22Rv1 (cell line): Measurements from ENCODE around the gene FLAD1.

Experiments used
- CTCF ChIP-seq: fragments of 450-650 bp; IDR thresholded peaks from 2 replicates; pipeline ENCODE4 v1.5.1; 2017; ENCODE audit warnings: mild to moderate bottlenecking
- ZFX ChIP-seq: fragments of 450-650 bp; IDR thresholded peaks from 2 replicates; pipeline ENCODE4 v1.6.1; 2017; ENCODE audit warnings: antibody characterized with exemption, borderline replicate concordance

DNA sequence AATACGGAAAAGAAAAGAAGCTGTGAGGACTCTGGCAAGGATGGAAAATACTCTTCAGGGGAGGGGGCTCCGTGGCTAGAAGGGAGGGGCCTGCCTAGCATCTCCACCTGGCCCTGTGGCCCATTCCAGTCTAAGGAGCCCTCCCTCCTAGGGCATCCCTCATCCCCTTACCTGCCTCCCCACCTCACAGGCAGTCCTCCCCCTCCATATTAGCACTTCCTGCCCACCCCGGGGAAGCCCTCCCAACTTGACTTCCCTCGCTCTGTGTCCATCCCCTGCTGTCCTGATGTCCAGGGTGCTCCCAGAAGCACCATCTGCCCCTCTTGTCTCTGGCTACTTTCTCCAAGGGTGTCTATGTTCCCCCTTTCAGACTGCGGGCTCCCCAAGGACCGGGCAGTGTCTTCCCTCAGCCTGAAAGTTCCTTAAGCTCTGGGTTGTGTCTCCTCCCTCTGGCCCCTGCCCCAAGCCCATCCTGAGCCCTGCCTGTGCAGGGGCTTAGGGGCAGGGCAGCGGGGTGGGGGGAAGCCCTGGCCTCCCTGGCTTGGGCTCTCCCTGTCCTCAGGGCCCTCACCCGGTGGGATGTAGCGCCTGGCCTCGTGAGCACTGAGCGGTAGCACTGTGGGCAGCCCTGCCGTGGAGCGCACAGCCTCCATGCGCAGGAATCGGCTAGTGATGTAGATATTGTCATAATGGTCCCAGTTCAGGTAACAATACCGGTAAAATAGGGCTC is 46.5 kb downstream of the FLAD1 start:
- TF ChIP-seq CTCF, result no peak
- no peak for TF ChIP-seq ZFX
